NB4 (cell line): ENCODE measurements around the gene GPR107.

ENCODE experiments used
- DNase-seq: peaks from one replicate; pipeline ENCODE4 v3.0.0; 2010; ENCODE audit warnings: low read depth
- H3K4me3 ChIP-seq: one replicate; pipeline ENCODE4 v1.5.1; 2011; ENCODE audit warnings: mild to moderate bottlenecking, low read depth, low read length, moderate library complexity
- CTCF ChIP-seq: IDR thresholded peaks from one replicate; pipeline ENCODE4 v1.5.1; 2012; ENCODE audit warnings: low read depth, low read length
- MAX ChIP-seq: IDR thresholded peaks from 2 replicates; pipeline ENCODE4 v1.6.1; 2011; ENCODE audit warnings: low read depth, low read length
- MYC ChIP-seq: IDR thresholded peaks from 2 replicates; pipeline ENCODE4 v1.6.1; 2011; ENCODE audit warnings: low read depth, low read length
- POLR2A ChIP-seq: IDR thresholded peaks from 2 replicates; pipeline ENCODE4 v1.6.1; 2011; ENCODE audit warnings: mild to moderate bottlenecking; ENCODE audit not compliant: insufficient read length; ENCODE audit errors: extremely low read depth

The GPR107 gene

GRCh38 chr9:130092910-130093309, 39.2 kb downstream of the GPR107 start:
- TF ChIP-seq MAX (no peak), CTCF (no peak), POLR2A (no peak), MYC (no peak)
- no peak overlapping the region for H3K4me3 ChIP-seq
- DNase-seq: no peak

GRCh38 chr9:130095872-130096271, 42.2 kb downstream of the GPR107 start:
- no peak overlapping the region for H3K4me3 ChIP-seq
- no peak for DNase-seq
- TF ChIP-seq MYC (no peak), MAX (no peak), POLR2A (no peak)

- DNase-seq: no peak
- TF ChIP-seq CTCF (no peak), MAX (no peak), POLR2A (no peak), MYC (no peak)
- H3K4me3 ChIP-seq: no peak overlapping the region
Observed at GRCh38 chr9:130100681-130101080, 47.0 kb downstream of the GPR107 start.

- H3K4me3 ChIP-seq: no peak overlapping the region
Observed at GRCh38 chr9:130101915-130102314, 48.2 kb downstream of the GPR107 start.

DNA sequence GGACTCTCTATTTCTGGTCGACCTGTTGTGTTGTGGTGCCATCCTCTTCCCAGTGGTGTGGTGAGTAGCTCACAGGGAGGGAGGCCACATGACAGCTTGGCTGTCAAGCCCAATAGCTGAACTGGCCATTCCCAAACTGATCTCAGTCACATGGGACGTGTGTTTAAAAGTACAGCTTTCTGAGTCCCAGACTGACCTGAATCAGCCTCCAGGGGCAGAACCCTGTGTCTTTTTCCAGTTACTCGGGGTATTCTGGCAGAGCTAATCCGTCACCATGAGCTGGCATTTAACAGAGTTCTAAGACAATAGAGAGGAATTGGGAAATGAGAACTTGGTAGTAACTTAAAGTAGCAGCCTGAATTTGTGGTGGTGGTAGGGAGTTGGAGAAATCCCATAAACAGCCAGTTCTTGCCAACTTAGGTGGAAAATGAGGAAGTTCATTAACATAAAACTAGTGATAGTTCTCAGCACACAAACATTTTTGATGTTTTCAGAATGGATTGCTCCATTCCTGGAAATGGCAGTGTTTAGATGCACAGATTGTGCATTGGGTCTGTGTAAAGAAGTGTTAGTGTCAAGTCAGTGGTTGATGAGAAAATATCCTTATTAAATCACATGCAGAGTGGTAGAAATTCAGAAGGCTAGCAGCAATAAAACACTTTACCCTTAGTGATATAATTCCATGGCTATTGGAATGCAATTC, 50.9 kb downstream of the GPR107 start:
- DNase-seq: peak; percentile 75
- TF ChIP-seq CTCF (no peak), MAX (no peak), MYC (no peak), POLR2A (no peak)
- no peak overlapping the region for H3K4me3 ChIP-seq

More at GRCh38 chr9:130101915-130102314, 48.2 kb downstream of the GPR107 start:
- DNase-seq: no peak
- TF ChIP-seq POLR2A (no peak), MAX (no peak), CTCF (no peak), MYC (no peak)

- no peak for TF ChIP-seq MYC
- TF ChIP-seq CTCF: no peak
- TF ChIP-seq POLR2A: no peak
- no peak for TF ChIP-seq MAX
- H3K4me3 ChIP-seq: no peak overlapping the region
- DNase-seq: no peak
Observed at GRCh38 chr9:130106860-130107233, 53.1 kb downstream of the GPR107 start.
